Measurements from ENCODE around the gene ITPKC.

The ITPKC gene

DNA sequence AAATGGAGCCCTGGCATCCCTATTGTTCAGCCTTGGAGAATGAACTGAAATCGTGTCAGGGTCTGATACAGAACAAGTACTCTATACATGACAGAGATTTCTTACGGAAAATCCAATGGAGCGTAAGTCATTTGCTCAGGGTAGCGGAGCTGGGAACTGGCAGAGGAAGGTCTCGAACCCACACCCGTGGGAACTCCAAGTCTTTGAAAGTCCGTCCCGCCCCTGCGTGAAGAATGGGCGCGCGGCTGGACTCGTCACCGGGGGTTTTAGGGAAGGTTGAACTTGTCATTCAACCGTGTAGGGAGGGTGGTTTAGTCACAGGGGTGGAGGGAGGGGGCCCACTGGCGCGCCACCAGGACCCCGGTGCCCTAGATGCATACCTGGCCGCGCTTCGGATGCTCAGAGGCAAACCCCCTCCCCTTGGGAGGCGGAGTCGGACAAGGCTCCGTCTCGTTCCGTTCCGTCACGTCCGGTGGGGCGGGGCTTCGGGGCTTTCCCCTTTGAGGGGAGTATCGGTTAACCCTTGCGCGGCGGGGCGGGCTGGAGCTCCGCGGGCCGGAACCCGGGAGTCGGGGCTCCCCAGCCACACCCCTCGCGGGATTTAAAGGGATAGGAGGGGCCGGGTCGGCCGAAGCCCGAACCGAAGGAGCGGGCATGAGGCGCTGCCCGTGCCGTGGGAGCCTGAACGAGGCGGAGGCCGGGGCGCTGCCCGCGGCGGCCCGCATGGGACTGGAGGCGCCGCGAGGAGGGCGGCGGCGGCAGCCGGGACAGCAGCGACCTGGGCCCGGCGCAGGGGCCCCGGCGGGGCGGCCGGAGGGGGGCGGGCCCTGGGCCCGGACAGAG lies at the start of gene ITPKC, which contains the start of gene COQ8B:
ITPKC (plus strand) TSS at position 631 of the 843 bp plus-strand sequence; CDS start at position 655, 24 bp downstream.
COQ8B (minus strand) TSS at position 405 of the 843 bp plus-strand sequence. CDS start 2,254 bp downstream, outside the sequence.
- TF ChIP-seq, protein P1, sequence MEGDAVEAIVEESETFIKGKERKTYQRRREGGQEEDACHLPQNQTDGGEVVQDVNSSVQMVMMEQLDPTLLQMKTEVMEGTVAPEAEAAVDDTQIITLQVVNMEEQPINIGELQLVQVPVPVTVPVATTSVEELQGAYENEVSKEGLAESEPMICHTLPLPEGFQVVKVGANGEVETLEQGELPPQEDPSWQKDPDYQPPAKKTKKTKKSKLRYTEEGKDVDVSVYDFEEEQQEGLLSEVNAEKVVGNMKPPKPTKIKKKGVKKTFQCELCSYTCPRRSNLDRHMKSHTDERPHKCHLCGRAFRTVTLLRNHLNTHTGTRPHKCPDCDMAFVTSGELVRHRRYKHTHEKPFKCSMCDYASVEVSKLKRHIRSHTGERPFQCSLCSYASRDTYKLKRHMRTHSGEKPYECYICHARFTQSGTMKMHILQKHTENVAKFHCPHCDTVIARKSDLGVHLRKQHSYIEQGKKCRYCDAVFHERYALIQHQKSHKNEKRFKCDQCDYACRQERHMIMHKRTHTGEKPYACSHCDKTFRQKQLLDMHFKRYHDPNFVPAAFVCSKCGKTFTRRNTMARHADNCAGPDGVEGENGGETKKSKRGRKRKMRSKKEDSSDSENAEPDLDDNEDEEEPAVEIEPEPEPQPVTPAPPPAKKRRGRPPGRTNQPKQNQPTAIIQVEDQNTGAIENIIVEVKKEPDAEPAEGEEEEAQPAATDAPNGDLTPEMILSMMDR (IDR thresholded peaks at IDR 0.05): no peak

DNA sequence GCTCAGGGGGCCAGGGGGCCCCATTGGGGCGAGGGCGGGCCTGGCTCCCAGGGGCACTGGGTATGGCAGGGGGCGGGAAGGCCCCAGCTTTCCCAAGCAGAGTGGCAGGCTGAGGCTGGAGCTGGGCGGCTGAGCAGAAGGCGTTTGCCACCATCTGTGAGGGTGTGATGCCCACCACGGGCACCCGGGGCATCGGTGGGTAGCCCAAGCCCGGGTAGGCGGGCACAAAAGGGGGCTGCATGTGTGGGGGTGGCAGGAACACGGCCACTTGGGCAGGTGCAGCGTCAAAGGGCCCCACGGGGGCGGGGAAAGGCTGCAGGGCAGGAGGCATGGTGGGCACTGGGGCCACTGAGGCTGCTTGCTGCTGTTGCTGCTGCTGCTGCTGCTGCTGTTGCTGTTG lies 49.3 kb upstream of the ITPKC start:
- TF ChIP-seq, protein P1 (IDR thresholded peaks at IDR 0.05): no peak

DNA sequence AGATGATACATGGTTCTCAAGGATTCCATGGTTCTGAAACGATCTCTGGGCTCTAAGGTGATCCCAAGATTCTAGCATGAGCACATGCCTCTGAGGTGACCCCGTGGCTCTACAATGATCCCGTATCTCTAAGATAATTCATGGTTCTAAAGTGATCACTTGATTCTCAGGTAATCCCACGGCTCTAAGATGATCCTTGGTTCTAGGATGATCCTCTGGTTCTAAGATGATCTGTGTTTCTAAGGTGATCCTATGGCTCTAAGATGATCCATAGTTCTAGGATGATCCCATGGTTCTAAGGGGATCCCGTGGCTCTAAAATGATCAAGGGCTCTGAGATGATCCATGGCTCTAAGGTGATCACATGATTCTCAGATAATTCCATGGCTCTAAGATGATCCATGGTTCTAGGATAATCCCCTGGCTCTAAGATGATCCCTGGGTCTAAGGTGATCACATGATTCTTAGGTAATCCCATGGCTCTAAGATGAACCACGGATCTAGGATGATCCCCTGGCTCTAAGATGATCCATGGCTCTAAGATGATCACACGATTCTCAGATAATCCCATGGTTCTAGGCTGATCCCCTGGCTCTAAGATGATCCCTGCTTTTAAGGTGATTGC lies 47.8 kb upstream of the ITPKC start:
- TF ChIP-seq, protein P1 (IDR thresholded peaks at IDR 0.05): no peak

DNA sequence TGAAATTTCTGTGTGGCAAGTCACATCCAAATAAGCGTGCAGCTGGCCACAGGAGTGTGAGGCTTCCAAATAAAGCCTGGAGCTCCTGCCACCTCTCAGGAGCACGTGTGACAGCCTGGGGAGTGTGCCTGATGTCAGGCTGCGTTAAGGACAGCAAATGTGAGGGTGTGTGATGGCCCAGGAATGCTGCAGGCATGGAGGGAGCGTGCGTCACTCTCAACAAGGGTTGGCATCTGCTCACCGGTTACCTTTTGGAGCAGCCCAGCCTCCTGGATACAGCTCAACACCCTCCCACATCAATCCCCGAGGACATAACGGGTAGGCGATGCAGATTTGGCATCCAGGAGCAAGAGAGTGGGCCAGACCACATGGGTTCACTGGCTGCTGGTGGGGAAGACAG lies 45.5 kb upstream of the ITPKC start:
- TF ChIP-seq, protein P1 (IDR thresholded peaks at IDR 0.05): no peak

DNA sequence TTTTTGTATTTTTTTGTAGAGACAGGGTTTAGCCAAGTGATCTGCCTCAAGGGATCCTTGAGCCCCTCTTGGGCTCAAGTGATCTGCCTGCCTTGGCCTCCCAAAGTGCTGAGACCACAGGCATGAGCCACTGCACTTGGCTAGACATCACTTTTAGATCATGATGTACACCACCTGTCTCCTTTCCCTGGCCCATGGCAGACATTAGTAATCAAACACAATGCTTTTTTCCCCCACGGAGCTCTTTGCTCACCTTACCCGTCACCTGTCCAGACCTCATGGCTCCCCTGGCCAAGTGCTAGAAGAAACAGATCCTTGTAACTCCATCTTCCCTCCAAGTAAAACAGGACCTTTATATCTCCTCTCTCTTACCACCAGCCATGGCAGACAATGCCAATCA lies 44.9 kb upstream of the ITPKC start:
- TF ChIP-seq, protein P1 (IDR thresholded peaks at IDR 0.05): no peak

DNA sequence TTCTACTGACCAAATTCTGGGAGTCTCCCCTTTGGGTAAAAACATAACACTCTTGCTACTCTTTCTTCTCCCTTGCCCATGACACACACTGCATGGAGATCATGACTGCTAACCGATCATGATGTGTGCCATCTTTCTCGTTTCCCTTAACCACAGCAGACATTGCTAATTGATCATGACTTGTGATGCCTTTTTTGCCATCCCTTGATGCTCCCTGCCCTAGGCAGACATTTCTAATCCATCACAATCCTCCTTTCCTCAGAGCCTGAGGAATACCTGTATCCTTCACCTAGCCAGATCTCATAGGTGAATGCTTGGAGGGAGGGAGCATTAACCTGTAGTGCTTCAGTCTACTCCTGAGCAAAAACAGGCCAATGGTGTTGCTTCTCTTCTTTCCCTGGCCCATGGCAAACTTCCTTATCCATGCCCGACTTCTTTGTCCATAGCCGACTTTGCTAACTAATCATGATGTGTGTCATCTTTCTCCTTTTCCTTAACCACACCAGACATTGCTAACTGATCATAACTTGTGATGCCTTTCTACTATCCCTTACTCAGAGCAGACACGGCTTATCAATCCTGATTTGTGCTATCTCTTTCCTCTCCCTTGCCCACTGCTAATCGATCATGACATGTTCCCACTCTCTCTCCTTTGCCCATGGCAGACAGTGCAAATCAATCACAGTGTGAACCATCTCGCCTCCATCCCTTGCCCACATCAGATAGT lies 44.2 kb upstream of the ITPKC start:
- TF ChIP-seq, protein P1 (IDR thresholded peaks at IDR 0.05): no peak

DNA sequence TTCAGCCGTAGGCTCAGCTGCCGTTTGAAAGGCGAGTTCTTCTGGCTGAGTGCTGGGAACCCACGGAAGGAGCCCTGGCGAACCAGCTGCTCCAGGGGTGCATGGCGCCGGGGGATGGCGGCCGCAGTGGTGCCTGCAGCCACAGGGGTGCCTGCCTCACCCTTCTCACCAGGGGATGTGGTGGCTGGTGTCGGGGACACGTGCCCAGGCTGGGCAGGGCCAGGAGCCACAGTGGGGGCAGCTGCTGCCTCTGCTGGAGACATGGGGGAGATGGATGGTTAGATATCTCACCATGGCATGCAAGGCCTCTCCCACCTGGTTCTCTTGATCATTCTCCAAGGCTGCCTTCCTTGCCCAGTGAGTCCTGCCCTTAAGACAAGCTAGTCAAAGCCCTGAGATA lies 43.5 kb upstream of the ITPKC start:
- TF ChIP-seq, protein P1 (IDR thresholded peaks at IDR 0.05): no peak

Measured in LNCAP (cell line).